22Rv1 (cell line): ENCODE results near the gene LEFTY2.

ENCODE experiments used
- ZFX ChIP-seq: fragments of 450-650 bp; IDR thresholded peaks from 2 replicates; pipeline ENCODE4 v1.6.1; 2017; ENCODE audit warnings: antibody characterized with exemption, borderline replicate concordance
- TF ChIP-seq, protein P1 (sequence below): fragments of 450-650 bp; IDR thresholded peaks from 2 replicates; pipeline ENCODE4 v1.5.1; 2017; ENCODE audit warnings: mild to moderate bottlenecking

DNA sequence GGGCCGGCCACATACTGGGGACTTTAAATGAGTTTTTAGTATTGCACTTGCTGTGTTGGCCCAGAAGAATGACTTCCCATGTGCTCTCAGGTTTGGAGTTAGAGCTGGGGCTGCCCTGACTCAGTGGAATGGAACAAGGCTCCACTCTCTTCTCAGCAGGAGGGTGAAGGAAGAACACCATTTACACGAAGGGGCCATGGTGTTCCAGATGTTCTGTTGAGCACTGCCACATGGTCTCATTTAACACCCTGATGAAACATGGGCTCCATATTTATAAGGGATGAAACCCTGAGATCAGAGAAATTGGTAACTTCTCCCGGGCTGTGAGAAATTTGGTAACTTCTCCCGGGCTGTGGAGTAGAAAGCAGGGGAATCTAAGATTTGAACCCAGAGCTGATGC lies 22.7 kb downstream of the LEFTY2 start:
- TF ChIP-seq, protein P1, sequence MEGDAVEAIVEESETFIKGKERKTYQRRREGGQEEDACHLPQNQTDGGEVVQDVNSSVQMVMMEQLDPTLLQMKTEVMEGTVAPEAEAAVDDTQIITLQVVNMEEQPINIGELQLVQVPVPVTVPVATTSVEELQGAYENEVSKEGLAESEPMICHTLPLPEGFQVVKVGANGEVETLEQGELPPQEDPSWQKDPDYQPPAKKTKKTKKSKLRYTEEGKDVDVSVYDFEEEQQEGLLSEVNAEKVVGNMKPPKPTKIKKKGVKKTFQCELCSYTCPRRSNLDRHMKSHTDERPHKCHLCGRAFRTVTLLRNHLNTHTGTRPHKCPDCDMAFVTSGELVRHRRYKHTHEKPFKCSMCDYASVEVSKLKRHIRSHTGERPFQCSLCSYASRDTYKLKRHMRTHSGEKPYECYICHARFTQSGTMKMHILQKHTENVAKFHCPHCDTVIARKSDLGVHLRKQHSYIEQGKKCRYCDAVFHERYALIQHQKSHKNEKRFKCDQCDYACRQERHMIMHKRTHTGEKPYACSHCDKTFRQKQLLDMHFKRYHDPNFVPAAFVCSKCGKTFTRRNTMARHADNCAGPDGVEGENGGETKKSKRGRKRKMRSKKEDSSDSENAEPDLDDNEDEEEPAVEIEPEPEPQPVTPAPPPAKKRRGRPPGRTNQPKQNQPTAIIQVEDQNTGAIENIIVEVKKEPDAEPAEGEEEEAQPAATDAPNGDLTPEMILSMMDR: no peak
- no peak for TF ChIP-seq ZFX
